HepG2 (cell line): ENCODE results near the gene POLE. TPM values are rescaled to one million over a fixed set of nuclear protein-coding genes. Genes with fewer than 3 reads are reported as not detected.

Experiments used
- ATAC-seq: fragments of 200-7000 bp; cut with Tn5 transposase; 3 replicates; pipeline ENCODE4 v1.9.1; 2020; ENCODE audit warnings: mild to moderate bottlenecking, moderate library complexity
- BruUV-seq: library from RNA; stranded (reverse); fragments of 400-500 nt; replicated peaks from 2 replicates; lab custom pipeline; 2021; lab: Mats Ljungman, UMichigan
- CTCF ChIA-PET: fragments of 300-600 bp; formaldehyde crosslinking; extraction: SDS; loops from one replicate; lab custom pipeline; 2021; ENCODE audit warnings: low total read pairs, inconsistent platforms, low intra/inter-chr PET ratio; lab: Yijun Ruan, JAX
- POLR2A ChIA-PET: fragments of 350-600 bp; sonication (Branson Sonifier 250); formaldehyde crosslinking; loops from one replicate; lab custom pipeline; 2020; ENCODE audit warnings: antibody characterized with exemption, inconsistent platforms; lab: Yijun Ruan, JAX
- DNase-seq: peaks from one replicate; pipeline ENCODE4 v3.0.0-alpha.2; 2015; ENCODE audit warnings: low spot score
- FAIRE-seq: peaks from 3 replicates; lab custom pipeline; 2011; peaks lifted over from hg19 to GRCh38; lab: Jason Lieb, UNC
- H2AFZ ChIP-seq: one replicate; pipeline ENCODE4 v1.6.1; 2011; ENCODE audit warnings: low read length, inconsistent platforms
- H3K27ac ChIP-seq: fragments of 300-600 bp; 3 replicates; pipeline ENCODE4 v1.8.0; 2011; ENCODE audit warnings: mixed run types, mild to moderate bottlenecking, mixed read lengths, low read length, inconsistent platforms; ENCODE audit not compliant: insufficient read depth; ENCODE audit errors: extremely low read length
- H3K27me3 ChIP-seq, 2 experiments: fragments of 200-600 bp in 1 of 2; 2 replicates in 1 of 2; 3 replicates in 1 of 2; pipeline versions ENCODE4 v1.6.0 to v1.8.0; 2011; ENCODE audit warnings: low read length in 2 of 2, mild to moderate bottlenecking in 2 of 2, moderate library complexity in 2 of 2, inconsistent platforms in 1 of 2; ENCODE audit not compliant: insufficient read depth in 2 of 2, control insufficient read depth in 1 of 2
- H3K36me3 ChIP-seq, 2 experiments: fragments of 200-600 bp in 1 of 2; replicated peaks in 1 of 2; 2 replicates in 1 of 2; 3 replicates in 1 of 2; pipeline versions ENCODE4 v1.5.1 to v1.8.0; 2011; ENCODE audit warnings: low read length in 2 of 2, inconsistent platforms in 1 of 2; ENCODE audit not compliant: insufficient read depth in 2 of 2, control insufficient read depth in 1 of 2
- H3K4me1 ChIP-seq: 2 replicates; pipeline ENCODE4 v1.5.1; 2012; ENCODE audit warnings: low read length, inconsistent platforms; ENCODE audit not compliant: insufficient read depth
- H3K4me2 ChIP-seq: 2 replicates; pipeline ENCODE4 v1.6.0; 2011; ENCODE audit warnings: low read depth, low read length, inconsistent platforms
- H3K4me3 ChIP-seq, 3 experiments: fragments of 200-600 bp in 1 of 3; sonication (generic), shearing (Covaris generic) in 1 of 3; replicated peaks in 1 of 3; 2 replicates each; pipeline ENCODE4 v1.5.1; 2011 to 2016; ENCODE audit warnings: low read length in 3 of 3, inconsistent platforms in 2 of 3, low read depth in 2 of 3, mild to moderate bottlenecking in 2 of 3, control low read depth in 1 of 3, mixed read lengths in 1 of 3; ENCODE audit not compliant: insufficient read depth in 1 of 3
- H3K79me2 ChIP-seq: one replicate; pipeline ENCODE4 v1.6.1; 2011; ENCODE audit warnings: low read length, inconsistent platforms; ENCODE audit not compliant: insufficient read depth
- H3K9ac ChIP-seq: 2 replicates; pipeline ENCODE4 v1.6.0; 2011; ENCODE audit warnings: mild to moderate bottlenecking, low read depth, low read length, inconsistent platforms; ENCODE audit not compliant: insufficient read depth
- H3K9me3 ChIP-seq: 2 replicates; pipeline ENCODE4 v1.5.1; 2012; ENCODE audit warnings: mild to moderate bottlenecking, low read length
- H4K20me1 ChIP-seq: 2 replicates; pipeline ENCODE4 v1.6.0; 2011; ENCODE audit warnings: inconsistent platforms, mild to moderate bottlenecking, low read length, moderate library complexity; ENCODE audit not compliant: insufficient read depth
- BCL3 ChIP-seq: sonication (generic); formaldehyde crosslinking; IDR thresholded peaks from 2 replicates; pipeline ENCODE4 v1.5.1; 2020; ENCODE audit warnings: mild to moderate bottlenecking, missing genetic modification reagents, moderate library complexity
- FLYWCH1 ChIP-seq: sonication (generic); formaldehyde crosslinking; IDR thresholded peaks from 2 replicates; pipeline ENCODE4 v1.8.1; 2023; ENCODE audit warnings: mild to moderate bottlenecking, missing genetic modification reagents
- GMEB1 ChIP-seq: sonication (generic); formaldehyde crosslinking; IDR thresholded peaks from 2 replicates; pipeline ENCODE4 v1.5.1; 2020; ENCODE audit warnings: missing genetic modification reagents, mild to moderate bottlenecking, borderline replicate concordance
- GZF1 ChIP-seq: sonication (generic); formaldehyde crosslinking; IDR thresholded peaks from 2 replicates; pipeline ENCODE4 v1.5.1; 2020; ENCODE audit warnings: mild to moderate bottlenecking, missing genetic modification reagents
- HOXA7 ChIP-seq: sonication (generic); formaldehyde crosslinking; IDR thresholded peaks from 2 replicates; pipeline ENCODE4 v1.8.1; 2022; ENCODE audit warnings: mild to moderate bottlenecking, missing genetic modification reagents, moderate library complexity
- NFIB ChIP-seq: sonication (generic); formaldehyde crosslinking; IDR thresholded peaks from 2 replicates; pipeline ENCODE4 v1.9.0; 2021; ENCODE audit warnings: missing genetic modification reagents, mild to moderate bottlenecking, borderline replicate concordance
- SP1 ChIP-seq, 2 experiments: fragments of 450-650 bp in 1 of 2; sonication (generic) in 1 of 2; formaldehyde crosslinking in 1 of 2; IDR thresholded peaks; 2 replicates each; pipeline versions ENCODE4 v1.4.0 to v1.6.1; 2016 to 2020; ENCODE audit warnings: missing genetic modification reagents in 1 of 2
- SUZ12 ChIP-seq: fragments of 150-350 bp; IDR thresholded peaks from 2 replicates; pipeline ENCODE4 v1.6.1; 2014; ENCODE audit warnings: low read depth, low read length
- ZNF136 ChIP-seq: sonication (generic); formaldehyde crosslinking; IDR thresholded peaks from 2 replicates; pipeline ENCODE4 v1.8.1; 2022; ENCODE audit warnings: low read depth, mild to moderate bottlenecking, moderate library complexity, missing genetic modification reagents
- ZNF17 ChIP-seq: sonication (generic); formaldehyde crosslinking; IDR thresholded peaks from 2 replicates; pipeline ENCODE4 v1.5.0; 2020; ENCODE audit warnings: mild to moderate bottlenecking, missing genetic modification reagents
- ZNF646 ChIP-seq: sonication (generic); formaldehyde crosslinking; IDR thresholded peaks from 2 replicates; pipeline ENCODE4 v1.9.0; 2021; ENCODE audit warnings: mild to moderate bottlenecking, missing genetic modification reagents
- ZNF749 ChIP-seq: sonication (generic); formaldehyde crosslinking; IDR thresholded peaks from 2 replicates; pipeline ENCODE4 v1.8.0; 2022; ENCODE audit warnings: mild to moderate bottlenecking, missing genetic modification reagents, moderate library complexity, borderline replicate concordance
- ZXDC ChIP-seq: sonication (generic); formaldehyde crosslinking; IDR thresholded peaks from 2 replicates; pipeline ENCODE4 v1.5.0; 2020; ENCODE audit warnings: mild to moderate bottlenecking, missing genetic modification reagents
- WGBS: methylation state at CpG from one replicate; pipeline ENCODE4 v1.1.6; 2017; ENCODE audit warnings: low lambda C conversion rate; 5-methylcytosine and 5-hydroxymethylcytosine counted together
- in situ Hi-C: cut with HindIII; loops from 2 replicates; pipeline ENCODE4 v1.10.0; 2017; ENCODE audit warnings: low pct_unique_long_range_greater_than_20kb; ENCODE audit not compliant: extremely low pct_ligation_motif_present
- intact Hi-C: fragments of 100-400 bp; cut with micrococcal nuclease; formaldehyde crosslinking; loops from one replicate; pipeline ENCODE4 v1.10.0; 2022; ENCODE audit not compliant: unreplicated experiment
- polyA plus RNA-seq, 8 experiments: library from polyadenylated mRNA; depleted of rRNA in 3 of 8; stranded (reverse) in 7 of 8; unstranded in 1 of 8; fragments of >200 nt; fragmentation: Illumina TruSeq in 4 of 8; extraction: Trizol in 4 of 8; gene quantifications; 2 replicates each; pipeline versions ENCODE4 v1.2.1 to v1.2.3, GENCODE V29; 2011 to 2016; ENCODE audit warnings: low read depth in 4 of 8, missing spikeins in 1 of 8, mixed read lengths in 1 of 8; ENCODE audit not compliant: insufficient read depth in 1 of 8
- total RNA-seq, 5 experiments: library from RNA; depleted of rRNA; stranded (reverse); fragments of >200 nt; fragmentation: Illumina TruSeq; extraction: Trizol; gene quantifications; 2 replicates each; pipeline ENCODE4 v1.2.3, GENCODE V29; 2016; ENCODE audit warnings: low read depth in 1 of 5

Gene POLE
- total and polyA plus RNA-seq, 2 of the 13 experiments (the other 11 are each of a cell fraction or from before 2014, with no cell fraction given): 25.3 to 52.2 TPM

GRCh38 chr12:132583411-132583710 lies 103.8 kb downstream of the POLE start:
- Histone ChIP-seq H4K20me1 (no peaks in the 10 kb centered on the region), H3K4me2 (no peak overlapping the region), H3K27ac (no peak overlapping the region), H3K4me1 (no peaks in the 10 kb centered on the region), H3K4me3 (no peak overlapping the region), H2AFZ (no peak overlapping the region), H3K9ac (no peak overlapping the region), H3K79me2 (no peaks in the 10 kb centered on the region), H3K9me3 (no peaks in the 10 kb centered on the region), H3K27me3 (peaks cover 0 to 1% of the 10 kb centered on the region in 2 experiments; a peak in 2 of 5 replicates), H3K36me3 (peaks cover 2 to 4% of the 10 kb centered on the region in 2 experiments; a peak in 1 of 5 replicates)
- ChIA-PET POLR2A (no interaction called here), CTCF (no interaction called here)
- FAIRE-seq (no peak), DNase-seq (no peak), ATAC-seq (no peak)
- in situ Hi-C loops: no loop called here
- intact Hi-C loops: no loop called here
- 98% methylated on average over 49 of the region's 50 CpGs for WGBS
- no TSS peak for BruUV-seq
- TF ChIP-seq ZXDC: no peak
- no peak for TF ChIP-seq FLYWCH1 (CRISPR knock-in tag)
- no peak for TF ChIP-seq GZF1
- no peak for TF ChIP-seq ZNF17 (CRISPR knock-in tag)
- no peak for TF ChIP-seq ZNF646 (CRISPR knock-in tag)
- TF ChIP-seq ZNF136: no peak
- TF ChIP-seq BCL3 (CRISPR knock-in tag): no peak
- no peak for TF ChIP-seq SP1 (IDR thresholded peaks at IDR 0.05)
- TF ChIP-seq SP1 (CRISPR knock-in tag; IDR thresholded peaks at IDR 0.05): no peak
- no peak for TF ChIP-seq ZNF749
- no peak for TF ChIP-seq SUZ12
- no peak for TF ChIP-seq GMEB1 (CRISPR knock-in tag)
- no peak for TF ChIP-seq HOXA7 (CRISPR knock-in tag)
- TF ChIP-seq NFIB (CRISPR knock-in tag): no peak
